BJ (cell line): ENCODE data around the gene DHRS7C. TPM values are rescaled to one million over a fixed set of nuclear protein-coding genes. Genes with fewer than 3 reads are reported as not detected.
"Not testable (repeated sequence)": the region's sequence is repeated elsewhere in the genome, so short reads cannot be mapped to it uniquely, and the experiment has no call there.

ENCODE experiments used
- CTCF ChIA-PET: fragments of 350-600 bp; formaldehyde crosslinking; extraction: SDS; loops from one replicate; lab custom pipeline; 2021; ENCODE audit warnings: antibody characterized with exemption, inconsistent platforms; lab: Yijun Ruan, JAX
- POLR2A ChIA-PET: fragments of 300-600 bp; sonication (Branson Sonifier 250); formaldehyde crosslinking; extraction: SDS; loops from one replicate; lab custom pipeline; 2021; ENCODE audit warnings: antibody characterized with exemption; lab: Charles Lee
- DNase-seq: peaks from one replicate; pipeline ENCODE4 v3.0.0-alpha.2; 2011; ENCODE audit warnings: low read depth
- H3K27me3 ChIP-seq: 2 replicates; pipeline ENCODE4 v1.6.0; 2011; ENCODE audit warnings: low read length; ENCODE audit not compliant: control insufficient read depth, insufficient read depth
- H3K36me3 ChIP-seq: 2 replicates; pipeline ENCODE4 v1.5.1; 2011; ENCODE audit warnings: low read length; ENCODE audit not compliant: control insufficient read depth, insufficient read depth
- H3K4me3 ChIP-seq: 2 replicates; pipeline ENCODE4 v1.5.1; 2011; ENCODE audit warnings: low read depth, mild to moderate bottlenecking, control low read depth, low read length
- CTCF ChIP-seq: IDR thresholded peaks from 2 replicates; pipeline ENCODE4 v1.5.1; 2011; ENCODE audit warnings: low read depth, mild to moderate bottlenecking, control low read depth, inconsistent platforms, low read length, moderate library complexity; ENCODE audit not compliant: insufficient read depth
- polyA plus RNA-seq: library from polyadenylated mRNA; depleted of rRNA; stranded (reverse); fragments of >200 nt; gene quantifications from 2 replicates; pipeline ENCODE4 v1.2.3, GENCODE V29; 2011

Gene DHRS7C
- polyA plus RNA-seq, 1 experiment: not detected

DNA sequence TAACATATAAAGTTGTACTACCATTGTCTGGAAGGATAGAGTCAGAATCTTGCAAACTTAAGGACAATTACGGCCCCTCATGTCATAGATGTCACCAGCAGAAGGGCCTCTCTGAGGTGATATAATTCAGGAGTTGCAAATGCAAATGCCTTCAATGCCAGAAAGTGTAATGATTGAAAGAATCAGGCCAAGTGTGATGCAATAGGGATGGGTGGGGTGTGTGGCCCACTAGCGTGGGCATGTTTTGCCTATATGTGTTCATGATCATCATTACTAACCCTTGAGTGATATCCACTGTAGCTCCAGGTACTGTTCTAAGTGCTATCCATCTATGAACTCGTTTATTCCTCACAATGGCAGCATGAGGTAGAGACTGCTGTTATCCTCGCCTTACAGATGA is 1.1 kb downstream of the DHRS7C start:
- Histone ChIP-seq H3K4me3 (no peak overlapping the region), H3K36me3 (no peaks in the 10 kb centered on the region), H3K27me3 (no peaks in the 10 kb centered on the region; the same call in 1 of the 2 replicates)
- no peak for TF ChIP-seq CTCF
- no peak for DNase-seq
- ChIA-PET POLR2A (no interaction called here), CTCF (no interaction called here)

GRCh38 chr17:9788601-9789000 is 2.8 kb downstream of the DHRS7C start:
- no peak for TF ChIP-seq CTCF
- H3K36me3 ChIP-seq: no peaks in the 10 kb centered on the region
- DNase-seq: no peak
- POLR2A ChIA-PET: no interaction called here
- no peaks in the 10 kb centered on the region; the same call in 1 of the 2 replicates for H3K27me3 ChIP-seq
- no peak overlapping the region for H3K4me3 ChIP-seq
- CTCF ChIA-PET: interaction anchor here (2.0 kb wide), 1 partner anchor 18 kb away, joined by 5 read pairs; no protein-coding TSS in a partner anchor

GRCh38 chr17:9784544-9784943 is 6.8 kb downstream of the DHRS7C start:
- TF ChIP-seq CTCF: no peak
- CTCF ChIA-PET: no interaction called here
- DNase-seq: no peak
- Histone ChIP-seq H3K4me3 (no peak overlapping the region), H3K27me3 (no peaks in the 10 kb centered on the region), H3K36me3 (no peaks in the 10 kb centered on the region)
- POLR2A ChIA-PET: no interaction called here

DNA sequence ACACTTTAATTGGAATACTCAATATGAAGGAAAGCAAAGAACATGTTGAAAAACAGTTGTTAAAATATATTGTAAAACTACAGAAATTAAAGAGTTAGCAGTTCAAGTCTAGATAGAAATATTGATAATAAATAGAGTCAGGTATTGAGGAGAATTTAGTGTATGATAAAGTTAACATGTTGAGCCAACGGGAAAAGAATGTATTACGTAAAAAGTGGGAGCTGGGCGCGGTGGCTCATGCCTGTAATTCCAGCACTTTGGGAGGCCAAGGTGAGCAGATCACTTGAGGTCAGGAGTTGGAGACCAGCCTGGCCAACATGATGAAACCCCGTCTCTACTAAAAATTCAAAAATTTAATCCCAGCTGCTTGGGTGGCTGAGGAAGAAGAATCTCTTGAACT is 7.9 kb downstream of the DHRS7C start:
- POLR2A ChIA-PET, H3K4me3 ChIP-seq, DNase-seq, CTCF ChIA-PET, H3K36me3 ChIP-seq, H3K27me3 ChIP-seq: not testable (repeated sequence)

DNA sequence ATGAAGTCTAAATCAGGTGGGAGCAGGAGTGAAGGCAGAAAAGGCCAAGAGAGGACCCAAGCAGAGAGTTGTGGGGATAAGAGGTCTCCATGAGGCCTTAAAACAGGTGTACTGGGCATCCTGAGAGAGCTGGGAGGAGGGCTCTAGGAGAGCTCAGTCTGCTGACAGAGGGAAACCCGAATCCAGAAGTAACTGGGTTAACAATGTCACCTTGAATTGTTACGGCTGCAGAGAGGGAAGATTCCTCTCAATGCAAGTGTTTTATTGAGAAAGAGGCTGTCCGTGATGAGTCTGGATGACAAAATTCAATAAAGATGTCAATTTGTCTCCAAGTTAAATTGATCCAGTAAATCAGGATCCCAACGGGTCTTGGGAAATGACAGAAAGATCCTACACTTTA is 8.3 kb downstream of the DHRS7C start:
- no peak for TF ChIP-seq CTCF
- no peak for DNase-seq
- Histone ChIP-seq H3K27me3 (no peaks in the 10 kb centered on the region), H3K36me3 (no peaks in the 10 kb centered on the region), H3K4me3 (no peak overlapping the region)
- ChIA-PET CTCF (no interaction called here), POLR2A (no interaction called here)

DNA sequence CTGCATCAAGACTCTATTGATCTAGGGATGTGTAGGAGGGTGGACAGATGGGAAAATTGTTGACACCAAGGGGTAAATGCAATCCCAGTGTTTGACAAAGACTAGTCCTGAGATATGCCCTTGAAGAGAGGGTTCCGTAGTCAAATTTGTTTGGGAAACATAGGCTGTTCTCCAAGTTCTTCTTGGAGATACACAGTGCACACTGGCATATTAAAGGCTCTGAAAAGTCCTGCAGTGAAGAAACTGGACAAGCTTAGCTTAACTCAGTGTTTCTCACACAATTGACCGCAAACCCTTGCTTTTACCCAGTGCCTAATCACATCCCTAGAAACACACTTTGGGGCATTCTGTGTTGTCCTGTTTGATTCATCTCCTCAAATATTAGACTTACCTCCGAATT is 10.8 kb downstream of the DHRS7C start:
- ChIA-PET CTCF (no interaction called here), POLR2A (no interaction called here)
- no peaks in the 10 kb centered on the region for H3K36me3 ChIP-seq
- no peak for DNase-seq
- no peaks in the 10 kb centered on the region for H3K27me3 ChIP-seq
- H3K4me3 ChIP-seq: no peak overlapping the region
- no peak for TF ChIP-seq CTCF
